ENCODE results near the gene SEC16A.

GRCh38 chr9:136521537-136521936, 38.7 kb upstream of the SEC16A start:
- TF ChIP-seq POLR2A (IDR thresholded peaks at IDR 0.05; ENCODE audit: low read depth, low read length) (no peak), POU2F2 (IDR thresholded peaks at IDR 0.05; ENCODE audit: low read depth, low read length) (no peak), POLR2AphosphoS5 (IDR thresholded peaks at IDR 0.05; ENCODE audit: low read depth, low read length) (no peak), TAF1 (IDR thresholded peaks at IDR 0.05; ENCODE audit: low read depth, low read length) (no peak), PAX5 (IDR thresholded peaks at IDR 0.05; ENCODE audit: insufficient read depth, low read length, severe bottlenecking) (no peak), SPI1 (IDR thresholded peaks at IDR 0.05; ENCODE audit: low read depth, low read length) (no peak)
